Activated T-helper 17 cell treated with anti-CD3 and anti-CD28 coated beads, Interleukin-2, amount 50 U/mL, for 72 hours (primary cell): Measurements from ENCODE around the gene RBAK. TPM values are rescaled to one million over a fixed set of nuclear protein-coding genes. Genes with fewer than 3 reads are reported as not detected.
"Not testable (repeated sequence)": the region's sequence is repeated elsewhere in the genome, so short reads cannot be mapped to it uniquely, and the experiment has no call there.

Source experiments
- ATAC-seq: fragments of 150-1000 bp; cut with Tn5 transposase; replicated peaks from 2 replicates; pipeline ENCODE4 v1.10.0; 2021; ENCODE audit warnings: mild to moderate bottlenecking, moderate library complexity
- H3K27ac Mint-ChIP-seq: one replicate; pipeline ENCODE4 v1.8.0; 2022; ENCODE audit warnings: mixed read lengths
- H3K27me3 Mint-ChIP-seq: one replicate; pipeline ENCODE4 v1.8.0; 2022; ENCODE audit warnings: mixed read lengths
- H3K36me3 Mint-ChIP-seq: one replicate; pipeline ENCODE4 v1.8.0; 2022; ENCODE audit warnings: low read depth, mild to moderate bottlenecking, mixed read lengths
- H3K4me1 Mint-ChIP-seq: one replicate; pipeline ENCODE4 v1.8.0; 2022; ENCODE audit warnings: mixed read lengths
- H3K4me3 Mint-ChIP-seq: one replicate; pipeline ENCODE4 v1.8.0; 2022; ENCODE audit warnings: mild to moderate bottlenecking, mixed read lengths
- H3K9me3 Mint-ChIP-seq: one replicate; pipeline ENCODE4 v1.8.0; 2022; ENCODE audit warnings: mixed read lengths
- total RNA-seq, 2 donors: library from RNA; stranded (reverse); gene quantifications; one replicate each; pipeline ENCODE4 v1.2.3, GENCODE V29; 2022

Gene RBAK
- total RNA-seq, 2 donors from 2014 or later = 12.5 to 29.1 TPM

- H3K4me3 Mint-ChIP-seq, ATAC-seq, H3K27me3 Mint-ChIP-seq, H3K4me1 Mint-ChIP-seq, H3K27ac Mint-ChIP-seq, H3K9me3 Mint-ChIP-seq: not testable (repeated sequence)
- peaks cover 23% of the 10 kb centered on the region for H3K36me3 Mint-ChIP-seq
These were observed 17.8 kb upstream of the RBAK start for GRCh38 chr7:5027796-5028410.

- not testable (repeated sequence) for H3K27me3 Mint-ChIP-seq, H3K36me3 Mint-ChIP-seq, ATAC-seq, H3K27ac Mint-ChIP-seq, H3K9me3 Mint-ChIP-seq, H3K4me3 Mint-ChIP-seq, H3K4me1 Mint-ChIP-seq
These were observed 12.5 kb upstream of the RBAK start for GRCh38 chr7:5033186-5033585.

GRCh38 chr7:5035276-5035675 is 10.4 kb upstream of the RBAK start:
- Mint-ChIP-seq H3K36me3 (no peaks in the 10 kb centered on the region), H3K4me1 (no peaks in the 10 kb centered on the region), H3K27me3 (no peaks in the 10 kb centered on the region), H3K27ac (no peak overlapping the region), H3K9me3 (no peaks in the 10 kb centered on the region), H3K4me3 (no peak overlapping the region)
- no peak for ATAC-seq

- H3K36me3 Mint-ChIP-seq = no peaks in the 10 kb centered on the region
- H3K27me3 Mint-ChIP-seq = no peaks in the 10 kb centered on the region
- peak overlapping the region; percentile 60 for H3K27ac Mint-ChIP-seq
- H3K9me3 Mint-ChIP-seq = no peaks in the 10 kb centered on the region
- H3K4me1 Mint-ChIP-seq = no peaks in the 10 kb centered on the region
- ATAC-seq = no peak
- H3K4me3 Mint-ChIP-seq = no peak overlapping the region
These were observed 9.2 kb upstream of the RBAK start for GRCh38 chr7:5036446-5036845.

GRCh38 chr7:5041047-5041446 is 4.6 kb upstream of the RBAK start:
- Mint-ChIP-seq H3K36me3 (peaks cover 7% of the 10 kb centered on the region), H3K9me3 (no peaks in the 10 kb centered on the region), H3K4me1 (peaks cover 4% of the 10 kb centered on the region), H3K27ac (no peak overlapping the region), H3K4me3 (no peak overlapping the region), H3K27me3 (no peaks in the 10 kb centered on the region)
- ATAC-seq = no peak

- Mint-ChIP-seq H3K4me3 (no peak overlapping the region), H3K9me3 (no peaks in the 10 kb centered on the region), H3K4me1 (peaks cover 4% of the 10 kb centered on the region), H3K27me3 (no peaks in the 10 kb centered on the region), H3K27ac (no peak overlapping the region), H3K36me3 (peaks cover 31% of the 10 kb centered on the region)
- no peak for ATAC-seq
These were observed 2.0 kb upstream of the RBAK start for GRCh38 chr7:5043661-5044060.

- not testable (repeated sequence) for H3K4me1 Mint-ChIP-seq, H3K27me3 Mint-ChIP-seq, H3K9me3 Mint-ChIP-seq, ATAC-seq
- Mint-ChIP-seq H3K27ac (peak overlapping the region; percentile 94), H3K4me3 (peak overlapping the region; percentile 91), H3K36me3 (peaks cover 58% of the 10 kb centered on the region)
These were observed 705 bp downstream of the RBAK start for GRCh38 chr7:5046397-5046732.

- not testable (repeated sequence) for H3K27me3 Mint-ChIP-seq, H3K4me1 Mint-ChIP-seq, ATAC-seq
- Mint-ChIP-seq H3K36me3 (peaks cover 66% of the 10 kb centered on the region), H3K27ac (peak overlapping the region; percentile 94), H3K4me3 (peak overlapping the region; percentile 91), H3K9me3 (peaks cover 10% of the 10 kb centered on the region)
These were observed 1.5 kb downstream of the RBAK start for GRCh38 chr7:5047127-5047526.

GRCh38 chr7:5050676-5051075 is 5.0 kb downstream of the RBAK start:
- peaks cover 25% of the 10 kb centered on the region for H3K9me3 Mint-ChIP-seq
- H3K36me3 Mint-ChIP-seq = peaks cover 97% of the 10 kb centered on the region
- no peak for ATAC-seq
- H3K27ac Mint-ChIP-seq = no peak overlapping the region
- no peaks in the 10 kb centered on the region for H3K4me1 Mint-ChIP-seq
- H3K4me3 Mint-ChIP-seq = no peak overlapping the region
- no peaks in the 10 kb centered on the region for H3K27me3 Mint-ChIP-seq

- ATAC-seq, H3K27ac Mint-ChIP-seq, H3K4me1 Mint-ChIP-seq, H3K4me3 Mint-ChIP-seq, H3K27me3 Mint-ChIP-seq: not testable (repeated sequence)
- Mint-ChIP-seq H3K9me3 (peaks cover 30% of the 10 kb centered on the region), H3K36me3 (peaks cover 100% of the 10 kb centered on the region)
These were observed 6.1 kb downstream of the RBAK start for GRCh38 chr7:5051731-5052130.

GRCh38 chr7:5053175-5053574 is 7.5 kb downstream of the RBAK start:
- Mint-ChIP-seq H3K36me3 (peaks cover 100% of the 10 kb centered on the region), H3K4me1 (no peaks in the 10 kb centered on the region), H3K9me3 (peaks cover 30% of the 10 kb centered on the region), H3K27ac (no peak overlapping the region), H3K4me3 (no peak overlapping the region), H3K27me3 (no peaks in the 10 kb centered on the region)
- no peak for ATAC-seq

GRCh38 chr7:5063698-5064097 is 18.0 kb downstream of the RBAK start:
- Mint-ChIP-seq H3K36me3 (peaks cover 85% of the 10 kb centered on the region), H3K9me3 (peaks cover 58% of the 10 kb centered on the region), H3K27ac (peak overlapping the region; percentile 63), H3K4me3 (peak overlapping the region; percentile 2), H3K27me3 (no peaks in the 10 kb centered on the region), H3K4me1 (no peaks in the 10 kb centered on the region)
- ATAC-seq = no peak

- no peaks in the 10 kb centered on the region for H3K4me1 Mint-ChIP-seq
- no peak for ATAC-seq
- peaks cover 53% of the 10 kb centered on the region for H3K9me3 Mint-ChIP-seq
- peaks cover 76% of the 10 kb centered on the region for H3K36me3 Mint-ChIP-seq
- no peaks in the 10 kb centered on the region for H3K27me3 Mint-ChIP-seq
- H3K27ac Mint-ChIP-seq = peak overlapping the region; percentile 63
- peak overlapping the region; percentile 2 for H3K4me3 Mint-ChIP-seq
These were observed 18.9 kb downstream of the RBAK start for GRCh38 chr7:5064391-5065106.

- ATAC-seq = no peak
- Mint-ChIP-seq H3K4me3 (no peak overlapping the region), H3K27ac (peak overlapping the region; percentile 63), H3K4me1 (no peaks in the 10 kb centered on the region), H3K36me3 (peaks cover 71% of the 10 kb centered on the region), H3K9me3 (peaks cover 49% of the 10 kb centered on the region), H3K27me3 (no peaks in the 10 kb centered on the region)
These were observed 19.4 kb downstream of the RBAK start for GRCh38 chr7:5065107-5065407.

- no peak for ATAC-seq
- H3K4me1 Mint-ChIP-seq = peaks cover 9% of the 10 kb centered on the region
- no peak overlapping the region for H3K27ac Mint-ChIP-seq
- no peak overlapping the region for H3K4me3 Mint-ChIP-seq
- H3K27me3 Mint-ChIP-seq = peaks cover 8% of the 10 kb centered on the region
- peaks cover 46% of the 10 kb centered on the region for H3K36me3 Mint-ChIP-seq
- H3K9me3 Mint-ChIP-seq = peaks cover 35% of the 10 kb centered on the region
These were observed 22.9 kb downstream of the RBAK start for GRCh38 chr7:5068521-5068920.
